ENCODE measurements around the gene TAB2.

The TAB2 gene

DNA sequence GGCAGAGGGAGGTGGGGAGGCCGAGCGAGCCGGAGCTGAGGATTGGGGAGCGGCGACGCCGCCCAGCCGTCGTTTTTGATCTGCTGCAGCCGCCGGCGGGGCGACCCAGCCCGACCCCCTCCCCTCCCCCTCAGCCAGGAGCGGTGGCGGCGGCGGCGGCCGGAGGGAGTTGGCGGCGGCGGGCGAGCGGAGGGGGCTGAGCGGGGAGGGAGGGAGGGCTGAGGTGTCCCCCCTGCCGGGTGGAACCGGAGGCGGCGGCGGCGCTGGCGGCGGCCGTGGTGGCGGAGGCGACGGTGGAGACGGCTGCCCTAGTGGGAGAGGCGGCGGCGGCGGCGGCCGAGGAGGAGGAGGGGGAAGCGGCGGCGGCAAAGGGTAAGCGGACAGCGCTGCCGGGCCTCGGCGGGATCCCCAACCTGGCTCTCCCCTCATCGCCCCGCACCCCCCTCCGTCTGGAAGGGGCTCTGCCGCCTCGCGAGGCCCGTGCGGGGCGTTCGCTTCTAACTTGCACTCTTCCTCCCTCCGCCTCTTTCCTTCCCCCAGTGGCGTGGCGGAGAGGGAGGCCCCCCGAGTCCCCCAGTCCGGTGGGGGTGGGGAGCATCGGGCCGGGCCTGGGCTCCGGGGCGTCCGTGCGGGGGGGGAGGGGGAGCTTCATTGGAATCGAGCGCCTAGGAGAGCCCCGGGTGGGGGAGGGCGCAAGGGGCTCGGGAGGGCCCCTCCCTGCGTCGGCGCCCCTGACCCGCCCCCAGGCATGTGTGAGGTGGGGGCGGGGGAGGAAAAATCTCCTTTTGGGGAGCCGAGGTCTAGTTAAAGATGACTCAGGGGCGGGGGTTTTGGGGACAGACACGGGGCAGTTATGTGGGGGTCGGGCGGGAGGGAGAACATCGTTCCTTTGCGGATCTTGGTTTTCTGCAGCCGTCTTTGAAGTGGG, at the start of gene TAB2:
TAB2 (plus strand) TSS at position 69 of the 928 bp plus-strand sequence. CDS start 52,286 bp downstream, outside the sequence.
- ChIA-PET CTCF (no interaction called here), POLR2A (interaction anchor here (0.6 to 2.3 kb wide), 7 partner anchors 12 to 230 kb away, joined by 3 to 6 read pairs (median 3); no protein-coding TSS in a partner anchor)
- TF ChIP-seq NFRKB (IDR thresholded peaks at IDR 0.05) (no peak), LEF1 (IDR thresholded peaks at IDR 0.05; ENCODE audit: borderline replicate concordance) (no peak), ZNF384 (IDR thresholded peaks at IDR 0.05) (no peak), ARNT (IDR thresholded peaks at IDR 0.05) (no peak), ELF4 (IDR thresholded peaks at IDR 0.05) (no peak), BHLHE40 (IDR thresholded peaks at IDR 0.05; ENCODE audit: borderline replicate concordance) (no peak)
- DNase-seq (ENCODE audit: extremely low spot score), result peak; percentile 44

DNA sequence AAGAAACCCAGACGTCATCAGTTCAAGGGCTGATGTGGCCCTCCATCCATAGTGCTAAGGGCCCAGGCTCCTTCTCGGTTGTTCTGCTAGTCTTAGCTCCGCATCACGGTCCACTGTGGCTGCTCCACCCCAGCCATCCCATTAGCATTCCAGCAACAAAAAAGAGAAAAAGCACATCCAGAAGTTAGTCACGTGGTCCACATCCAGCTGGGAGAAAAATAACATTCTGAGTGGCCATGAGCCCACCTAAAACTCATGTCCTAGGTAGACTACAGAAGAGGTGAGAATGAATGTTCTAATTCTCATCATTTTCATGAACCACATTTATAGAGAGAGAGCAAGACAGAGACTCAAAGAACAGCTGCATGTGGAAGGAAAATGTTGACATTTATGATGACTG, 49.4 kb upstream of the TAB2 start:
- DNase-seq (ENCODE audit: extremely low spot score), result no peak
- TF ChIP-seq BHLHE40 (IDR thresholded peaks at IDR 0.05; ENCODE audit: borderline replicate concordance), result no peak
- no peak for TF ChIP-seq ELF4 (IDR thresholded peaks at IDR 0.05)
- no peak for TF ChIP-seq LEF1 (IDR thresholded peaks at IDR 0.05; ENCODE audit: borderline replicate concordance)
- TF ChIP-seq CTBP1 (IDR thresholded peaks at IDR 0.05; ENCODE audit: borderline replicate concordance), result no peak
- TF ChIP-seq SP1 (IDR thresholded peaks at IDR 0.05), result no peak
- no peak for TF ChIP-seq FOXA1 (IDR thresholded peaks at IDR 0.05)
- no peak for TF ChIP-seq TARDBP (IDR thresholded peaks at IDR 0.05)
- TF ChIP-seq L3MBTL2 (conservative IDR thresholded peaks at IDR 0.05), result no peak
- no peak for TF ChIP-seq FOXM1 (IDR thresholded peaks at IDR 0.05; ENCODE audit: borderline replicate concordance)
- TF ChIP-seq SUZ12 (IDR thresholded peaks at IDR 0.05), result no peak
- no peak for TF ChIP-seq ARNT (IDR thresholded peaks at IDR 0.05)
- TF ChIP-seq ZNF384 (IDR thresholded peaks at IDR 0.05), result no peak
- no peak for TF ChIP-seq PKNOX1 (IDR thresholded peaks at IDR 0.05)
- TF ChIP-seq NFRKB (IDR thresholded peaks at IDR 0.05), result no peak
- no peak for TF ChIP-seq HDGF (IDR thresholded peaks at IDR 0.05; ENCODE audit: borderline replicate concordance)
- no peak for TF ChIP-seq FOXK2 (IDR thresholded peaks at IDR 0.05)
- CTCF ChIA-PET, result no interaction called here
- POLR2A ChIA-PET, result no interaction called here

GRCh38 chr6:149268768-149269167, 48.7 kb upstream of the TAB2 start:
- ChIA-PET POLR2A (no interaction called here), CTCF (no interaction called here)
- DNase-seq (ENCODE audit: extremely low spot score), result no peak
- TF ChIP-seq FOXA1 (IDR thresholded peaks at IDR 0.05), result no peak
- TF ChIP-seq ZNF384 (IDR thresholded peaks at IDR 0.05), result no peak
- no peak for TF ChIP-seq ELF4 (IDR thresholded peaks at IDR 0.05)
- no peak for TF ChIP-seq NFRKB (IDR thresholded peaks at IDR 0.05)
- TF ChIP-seq CTBP1 (IDR thresholded peaks at IDR 0.05; ENCODE audit: borderline replicate concordance), result no peak
- no peak for TF ChIP-seq ARNT (IDR thresholded peaks at IDR 0.05)
- TF ChIP-seq L3MBTL2 (conservative IDR thresholded peaks at IDR 0.05), result no peak
- TF ChIP-seq PKNOX1 (IDR thresholded peaks at IDR 0.05), result no peak

- POLR2A ChIA-PET, result no interaction called here
Measured at GRCh38 chr6:149270616-149271015, 46.9 kb upstream of the TAB2 start.

More at GRCh38 chr6:149270616-149271015, 46.9 kb upstream of the TAB2 start:
- TF ChIP-seq L3MBTL2 (conservative IDR thresholded peaks at IDR 0.05), result no peak
- no peak for TF ChIP-seq HDGF (IDR thresholded peaks at IDR 0.05; ENCODE audit: borderline replicate concordance)
- TF ChIP-seq FOXM1 (IDR thresholded peaks at IDR 0.05; ENCODE audit: borderline replicate concordance), result no peak
- no peak for TF ChIP-seq PKNOX1 (IDR thresholded peaks at IDR 0.05)
- TF ChIP-seq SUZ12 (IDR thresholded peaks at IDR 0.05), result no peak
- no peak for TF ChIP-seq ARNT (IDR thresholded peaks at IDR 0.05)
- no peak for TF ChIP-seq SP1 (IDR thresholded peaks at IDR 0.05)
- no peak for TF ChIP-seq FOXK2 (IDR thresholded peaks at IDR 0.05)
- TF ChIP-seq TARDBP (IDR thresholded peaks at IDR 0.05), result no peak
- no peak for TF ChIP-seq ZNF384 (IDR thresholded peaks at IDR 0.05)
- no peak for TF ChIP-seq FOXA1 (IDR thresholded peaks at IDR 0.05)
- TF ChIP-seq LEF1 (IDR thresholded peaks at IDR 0.05; ENCODE audit: borderline replicate concordance), result no peak
- no peak for TF ChIP-seq NFRKB (IDR thresholded peaks at IDR 0.05)
- DNase-seq (ENCODE audit: extremely low spot score), result no peak
- CTCF ChIA-PET, result interaction anchor here (0.6 kb wide), 1 partner anchor 196 kb away, joined by 3 read pairs; no protein-coding TSS in a partner anchor
